GM18519 (cell line): ENCODE measurements around the gene SYS1.

Experiments used
- ATAC-seq: cut with Tn5 transposase; IDR thresholded peaks from one replicate; pipeline ENCODE4 v1.9.1; 2021; ENCODE audit warnings: mild to moderate bottlenecking, moderate library complexity; ENCODE audit not compliant: unreplicated experiment, low FRiP score

SYS1 gene

GRCh38 chr20:45409521-45410272, 46.7 kb downstream of the SYS1 start:
- no peak for ATAC-seq

- no peak for ATAC-seq
Observed at GRCh38 chr20:45410887-45411286, 47.9 kb downstream of the SYS1 start.

- no peak for ATAC-seq
Observed at GRCh38 chr20:45412653-45413052, 49.7 kb downstream of the SYS1 start.

GRCh38 chr20:45413479-45413878, 50.5 kb downstream of the SYS1 start:
- no peak for ATAC-seq

GRCh38 chr20:45415822-45416637, 53.1 kb downstream of the SYS1 start, which contains the start of gene PIGT:
TSS of gene PIGT (plus strand) at chr20:45416141. CDS start at chr20:45416157, 16 bp downstream.
- ATAC-seq: peak; percentile 71

- ATAC-seq: no peak
Observed at GRCh38 chr20:45416917-45417316, 54.0 kb downstream of the SYS1 start.
